ENCODE data around the gene GOLGA6D. TPM values are rescaled to one million over a fixed set of nuclear protein-coding genes. Genes with fewer than 3 reads are reported as not detected.
"Not testable (repeated sequence)": the region's sequence is repeated elsewhere in the genome, so short reads cannot be mapped to it uniquely, and the experiment has no call there.

GOLGA6D gene
- polyA plus RNA-seq, 5 donors, result 0.14 to 0.33 (median 0.23) TPM

GRCh38 chr15:75328493-75329314 lies 46.1 kb downstream of the GOLGA6D start:
- DNase-seq, result no peak

DNA sequence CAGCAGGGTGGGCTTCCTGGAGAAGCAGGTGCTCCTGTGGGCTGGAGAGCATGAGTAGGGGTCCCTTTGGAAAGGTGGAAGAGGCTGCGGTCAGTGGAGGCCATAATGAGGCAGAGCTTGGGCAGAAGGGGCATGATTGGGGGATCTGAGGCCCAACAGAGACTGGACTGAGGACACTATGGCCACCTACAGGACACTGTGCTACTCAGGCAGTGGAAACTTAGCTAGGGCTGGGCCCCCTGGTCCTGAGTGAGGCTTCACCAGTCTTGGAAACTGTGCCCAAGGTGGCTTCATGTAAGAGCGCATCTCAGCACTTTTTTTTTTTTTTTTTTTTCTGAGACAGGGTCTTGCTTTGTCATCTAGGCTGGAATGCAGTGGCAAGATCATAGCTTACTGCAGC lies 46.9 kb downstream of the GOLGA6D start:
- no peak for DNase-seq

DNA sequence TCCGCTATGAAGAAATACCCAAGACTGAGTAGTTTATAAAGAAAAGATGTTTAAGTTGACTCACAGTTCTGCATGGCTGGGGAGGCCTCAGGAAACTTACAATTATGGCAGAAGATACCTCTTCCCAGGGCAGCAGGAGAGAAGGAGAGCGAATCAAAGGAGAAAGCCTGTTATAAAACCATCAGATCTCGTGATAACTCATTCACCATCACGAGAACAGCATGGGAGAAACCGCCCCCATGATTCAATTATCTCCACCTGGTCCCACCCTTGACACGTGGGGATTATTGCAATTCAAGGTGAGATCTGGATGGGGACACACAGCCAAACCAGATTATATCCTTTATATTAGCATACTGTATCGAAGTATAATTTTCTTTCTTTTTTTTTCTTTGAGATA lies 49.5 kb downstream of the GOLGA6D start:
- not testable (repeated sequence) for DNase-seq

DNA sequence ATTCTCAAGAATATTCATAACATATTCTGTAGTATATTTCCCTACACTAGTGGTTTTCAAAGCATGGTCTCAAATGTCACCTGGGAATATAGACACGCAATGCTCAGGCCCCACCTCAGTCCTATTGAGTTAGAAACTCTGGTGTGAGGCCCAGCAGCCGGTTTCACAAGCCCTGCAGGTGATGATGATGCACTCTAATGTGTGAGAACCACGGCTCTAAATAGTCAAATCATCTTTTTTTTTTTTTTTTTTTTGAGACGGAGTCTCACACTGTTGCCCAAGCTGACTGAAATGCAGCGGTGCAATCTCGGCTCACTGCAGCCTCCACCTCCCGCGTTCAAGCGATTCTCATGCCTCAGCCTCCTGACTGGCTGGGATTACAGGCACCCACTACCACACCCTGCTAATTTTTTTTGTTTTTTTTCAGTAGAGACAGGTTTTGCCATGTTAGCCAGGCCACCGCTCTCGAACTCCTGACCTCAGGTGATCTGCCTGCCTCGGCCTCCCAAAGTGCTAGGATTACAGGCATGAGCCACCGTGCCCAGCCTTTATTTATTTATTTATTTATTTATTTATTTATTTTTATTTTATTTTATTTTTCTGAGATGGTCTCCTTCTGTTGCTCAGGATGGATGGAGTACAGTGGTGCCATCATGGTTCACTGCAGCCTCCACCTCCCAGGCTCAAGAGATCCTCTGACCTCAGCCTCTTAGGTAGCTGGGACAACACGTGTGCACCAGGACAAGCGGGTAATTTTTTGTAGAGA lies 51.2 kb downstream of the GOLGA6D start:
- not testable (repeated sequence) for DNase-seq

GRCh38 chr15:75335313-75335704 lies 52.7 kb downstream of the GOLGA6D start:
- DNase-seq, result no peak

DNA sequence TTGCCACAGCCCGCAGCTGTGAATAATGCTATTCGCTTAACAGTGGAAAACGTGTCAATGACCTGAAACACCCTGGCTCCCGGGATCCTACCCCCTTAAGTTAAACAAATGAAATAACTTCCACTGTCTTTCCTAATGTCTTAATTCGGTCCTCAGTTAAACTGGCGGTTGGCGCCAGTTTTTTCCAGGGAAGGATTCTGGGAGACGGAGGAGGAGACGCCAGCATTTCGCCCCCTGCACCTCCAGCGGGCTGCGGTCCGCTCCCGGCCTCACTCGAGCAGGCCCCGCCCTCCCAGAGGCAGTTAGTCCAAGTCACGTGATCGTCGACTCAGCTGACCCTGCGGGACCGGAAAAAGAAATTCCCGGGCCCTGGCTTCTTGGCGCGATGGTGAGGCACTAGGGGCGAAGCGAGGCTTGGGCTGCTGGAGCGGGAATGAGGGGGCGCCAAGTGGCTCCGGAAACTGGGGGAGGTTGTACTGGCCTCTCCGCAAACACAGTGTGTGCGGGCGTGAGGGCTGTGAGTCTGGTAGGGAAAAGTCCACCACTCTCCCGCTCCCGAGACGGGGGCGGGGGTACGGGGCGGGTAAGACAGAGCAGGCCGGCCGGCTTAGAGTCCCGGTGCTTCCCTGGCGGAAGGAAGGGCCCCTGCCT lies 53.2 kb downstream of the GOLGA6D start, which contains the start of gene COMMD4:
TSS of gene COMMD4 (plus strand) at position 359 of the 651 bp plus-strand sequence. CDS start at position 386, 27 bp downstream.
- peak; percentile 90 to 93 for DNase-seq

DNA sequence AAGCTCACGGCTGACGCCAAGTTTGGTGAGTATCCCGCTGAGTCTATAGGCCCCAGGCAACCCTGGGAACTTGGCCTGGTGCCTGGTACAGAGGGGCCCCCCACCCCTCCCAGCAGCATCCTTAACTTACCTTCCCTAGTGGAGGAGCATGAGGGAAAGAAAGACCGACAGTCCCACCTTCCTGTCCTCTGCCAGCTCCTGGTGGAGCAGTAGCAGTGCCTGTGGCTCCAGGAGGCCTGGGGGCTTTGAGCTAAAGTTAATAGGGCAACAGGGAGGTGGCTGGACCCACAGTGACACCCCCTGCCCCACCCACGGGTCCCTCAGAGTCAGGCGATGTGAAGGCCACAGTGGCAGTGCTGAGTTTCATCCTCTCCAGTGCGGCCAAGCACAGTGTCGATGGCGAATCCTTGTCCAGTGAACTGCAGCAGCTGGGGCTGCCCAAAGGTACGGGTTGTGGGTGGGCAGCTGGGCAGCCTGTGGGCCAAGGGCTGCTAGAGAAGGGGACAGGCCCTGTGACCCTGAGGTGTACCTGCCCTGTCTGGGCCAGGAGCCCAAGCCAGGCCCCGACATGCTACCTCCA lies 56.1 kb downstream of the GOLGA6D start:
- no peak for DNase-seq

- no peak for DNase-seq
These were observed 57.1 kb downstream of the GOLGA6D start for GRCh38 chr15:75339531-75340240.

- no peak for DNase-seq
These were observed 59.6 kb downstream of the GOLGA6D start for GRCh38 chr15:75342221-75342620.

- not testable (repeated sequence) for DNase-seq
These were observed 61.3 kb downstream of the GOLGA6D start for GRCh38 chr15:75343953-75344352.

Other genes starting within 250 kb of the GOLGA6D start
- gene C15orf39, start 81.0 kb upstream of the GOLGA6D start, polyA plus RNA-seq (ENCODE audit: insufficient read depth in 1 of 5, insufficient read length in 5 of 5, low replicate concordance in 1 of 5), result 10 to 100 TPM in 4 of 5 donors, 1 to 10 TPM in 1; 7.2 to 17.3 (median 10.7) TPM
- gene GOLGA6C, start 24.5 kb upstream of the GOLGA6D start, polyA plus RNA-seq (ENCODE audit: insufficient read depth in 1 of 5, insufficient read length in 5 of 5, low replicate concordance in 1 of 5), result not detected
- gene COMMD4, start 53.2 kb downstream of the GOLGA6D start, polyA plus RNA-seq (ENCODE audit: insufficient read depth in 1 of 5, insufficient read length in 5 of 5, low replicate concordance in 1 of 5), result 10 to 100 TPM; 69.6 to 88.0 (median 73.7) TPM
- gene NEIL1, start 64.2 kb downstream of the GOLGA6D start, polyA plus RNA-seq (ENCODE audit: insufficient read depth in 1 of 5, insufficient read length in 5 of 5, low replicate concordance in 1 of 5), result 10 to 100 TPM; 24.0 to 35.1 (median 31.7) TPM
- 100 to 1,000 TPM; 118 to 221 (median 170) TPM for gene MAN2C1, start 85.8 kb downstream of the GOLGA6D start, polyA plus RNA-seq (ENCODE audit: insufficient read depth in 1 of 5, insufficient read length in 5 of 5, low replicate concordance in 1 of 5)
- 10 to 100 TPM; 50.0 to 63.7 (median 60.6) TPM for gene SIN3A, start 168.9 kb downstream of the GOLGA6D start, polyA plus RNA-seq (ENCODE audit: insufficient read depth in 1 of 5, insufficient read length in 5 of 5, low replicate concordance in 1 of 5)